NCI-H345 (cell line): Measurements from ENCODE around the gene SERPINA3.
A peak's percentile ranks its signal among the peaks of the same experiment; 100 is the strongest.
"Not testable (repeated sequence)": the region's sequence is repeated elsewhere in the genome, so short reads cannot be mapped to it uniquely, and the experiment has no call there.

Experiments
- DNase-seq: peaks from one replicate; lab custom pipeline; 2025; lab: John Stamatoyannopoulos, UW

SERPINA3 gene

GRCh38 chr14:94584591-94585280, 27.5 kb upstream of the SERPINA3 start:
- DNase-seq, result no peak

- DNase-seq, result no peak
These were observed 25.6 kb upstream of the SERPINA3 start for GRCh38 chr14:94586635-94587034.

GRCh38 chr14:94588311-94588710, 23.9 kb upstream of the SERPINA3 start:
- DNase-seq, result no peak

GRCh38 chr14:94591073-94591472, 21.1 kb upstream of the SERPINA3 start:
- no peak for DNase-seq

- no peak for DNase-seq
These were observed 20.3 kb upstream of the SERPINA3 start for GRCh38 chr14:94591871-94592270.

- DNase-seq, result no peak
These were observed 19.7 kb upstream of the SERPINA3 start for GRCh38 chr14:94592457-94592856.

- DNase-seq, result no peak
These were observed 18.8 kb upstream of the SERPINA3 start for GRCh38 chr14:94593376-94593748.

GRCh38 chr14:94593749-94594431, 18.3 kb upstream of the SERPINA3 start:
- DNase-seq, result no peak

- no peak for DNase-seq
These were observed 17.8 kb upstream of the SERPINA3 start for GRCh38 chr14:94594441-94594840.

GRCh38 chr14:94595912-94596311, 16.3 kb upstream of the SERPINA3 start:
- DNase-seq, result no peak

- DNase-seq, result no peak
These were observed 15.8 kb upstream of the SERPINA3 start for GRCh38 chr14:94596361-94596760.

- DNase-seq, result no peak
These were observed 14.4 kb upstream of the SERPINA3 start for GRCh38 chr14:94597788-94598187.

GRCh38 chr14:94598506-94598815, 13.7 kb upstream of the SERPINA3 start:
- no peak for DNase-seq

- DNase-seq, result peak; percentile 55
These were observed 13.2 kb upstream of the SERPINA3 start for GRCh38 chr14:94598816-94599655.

GRCh38 chr14:94599656-94600004, 12.6 kb upstream of the SERPINA3 start:
- DNase-seq, result no peak

GRCh38 chr14:94600148-94600545, 12.0 kb upstream of the SERPINA3 start:
- no peak for DNase-seq

GRCh38 chr14:94601884-94602391, 10.3 kb upstream of the SERPINA3 start:
- DNase-seq, result no peak

GRCh38 chr14:94602722-94603121, 9.5 kb upstream of the SERPINA3 start:
- no peak for DNase-seq

- no peak for DNase-seq
These were observed 6.8 kb upstream of the SERPINA3 start for GRCh38 chr14:94605361-94605760.

- DNase-seq, result not testable (repeated sequence)
These were observed 3.2 kb upstream of the SERPINA3 start for GRCh38 chr14:94608966-94609365.

GRCh38 chr14:94611179-94611578, 1.0 kb upstream of the SERPINA3 start:
- no peak for DNase-seq

- DNase-seq, result no peak
These were observed 676 bp downstream of the SERPINA3 start for GRCh38 chr14:94612580-94613554.
